Measurements from ENCODE around the gene E2F2. TPM values are rescaled to one million over a fixed set of nuclear protein-coding genes. Genes with fewer than 3 reads are reported as not detected.
A peak's percentile ranks its signal among the peaks of the same experiment; 100 is the strongest.
"Not testable (repeated sequence)": the region's sequence is repeated elsewhere in the genome, so short reads cannot be mapped to it uniquely, and the experiment has no call there.

Gene E2F2
- polyA plus RNA-seq, 4 donors: 4.2 to 6.1 (median 5.0) TPM

GRCh38 chr1:23492776-23493175, 38.3 kb downstream of the E2F2 start:
- DNase-seq (ENCODE audit: low read depth in 4 of 4, low spot score in 2 of 4): not testable (repeated sequence)

- no peak for DNase-seq (ENCODE audit: low read depth in 4 of 4, low spot score in 2 of 4)
Observed at GRCh38 chr1:23492132-23492720, 38.8 kb downstream of the E2F2 start.

DNA sequence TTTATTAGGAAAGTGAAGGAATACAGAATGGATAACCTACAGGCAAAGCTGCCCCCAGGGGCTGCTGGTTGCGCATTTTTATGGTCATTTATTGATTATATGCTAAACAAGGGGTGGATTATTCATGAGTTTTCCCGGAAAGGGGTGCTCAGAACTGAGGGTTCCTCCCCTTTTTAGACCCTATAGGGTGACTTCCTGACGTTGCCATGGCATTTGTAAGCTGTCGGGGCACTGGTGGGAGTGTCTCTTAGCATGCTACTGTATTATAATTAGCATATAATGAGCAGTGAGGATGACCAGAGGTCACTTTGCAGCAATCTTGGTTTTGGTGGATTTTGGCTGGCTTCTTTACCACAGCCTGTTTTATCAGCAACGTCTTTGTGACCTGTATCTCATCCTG, 41.2 kb downstream of the E2F2 start:
- no peak for DNase-seq (ENCODE audit: low read depth in 4 of 4, low spot score in 2 of 4)

DNA sequence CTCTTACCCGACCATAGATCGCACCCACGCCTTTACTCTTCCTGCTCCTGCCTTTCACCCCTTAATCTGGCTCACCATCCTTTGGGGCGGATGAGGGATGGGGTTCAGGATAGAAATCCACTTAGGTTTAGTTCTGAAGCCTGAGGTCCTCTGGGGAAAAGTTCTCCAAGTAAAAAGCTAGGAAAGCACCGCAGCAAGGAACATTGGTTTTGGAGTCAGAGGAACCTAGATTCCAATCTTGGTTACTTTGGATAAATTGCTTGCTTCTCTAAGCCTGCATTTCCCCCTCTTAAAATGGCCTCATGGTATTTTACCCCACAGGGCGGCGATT, 46.1 kb downstream of the E2F2 start:
- no peak for DNase-seq (ENCODE audit: low read depth in 4 of 4, low spot score in 2 of 4)

DNA sequence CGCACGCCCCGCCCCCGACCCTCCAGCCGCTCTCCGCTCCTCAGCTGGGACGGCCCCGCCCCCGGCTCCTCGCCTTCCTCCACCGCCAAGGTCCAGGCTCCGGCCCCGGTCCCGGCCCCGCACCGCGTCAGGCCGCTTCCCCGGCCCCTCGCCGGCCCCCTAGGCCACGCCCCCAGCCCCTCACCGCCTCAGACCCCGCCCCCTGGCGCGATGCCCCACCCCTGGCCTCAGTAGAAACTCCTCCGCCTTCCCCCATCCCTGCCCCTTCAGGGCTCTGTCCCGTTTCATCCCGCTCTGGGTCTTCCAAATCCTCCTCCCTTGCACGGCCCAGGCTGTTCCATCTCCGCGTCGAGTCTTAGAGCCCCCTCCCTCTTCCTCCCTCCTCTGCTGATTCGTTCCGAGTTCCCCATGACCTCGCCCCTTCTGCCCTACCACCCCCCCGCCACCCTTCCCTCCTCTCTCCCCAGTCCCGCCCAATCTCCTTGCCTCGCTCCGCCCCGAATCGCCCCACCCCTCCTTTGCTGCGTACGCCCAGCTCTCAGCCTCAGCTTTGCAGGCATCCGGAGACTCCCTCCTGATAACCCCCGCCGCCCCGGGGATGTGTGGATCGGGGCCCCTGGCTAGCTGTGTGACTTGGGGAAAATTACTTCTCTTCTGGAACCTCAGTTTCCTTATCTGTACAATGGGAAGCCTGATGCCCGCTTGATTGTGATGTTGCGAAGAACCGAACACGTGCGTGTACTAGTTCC, 46.6 kb downstream of the E2F2 start:
- DNase-seq (ENCODE audit: low read depth in 4 of 4, low spot score in 2 of 4): peak; percentile 79 to 84 (median 82)

- DNase-seq (ENCODE audit: low read depth in 4 of 4, low spot score in 2 of 4): peak in 3 of 4 donors; percentile 15 to 23 (median 16)
Observed at GRCh38 chr1:23483321-23484252, 47.4 kb downstream of the E2F2 start, which contains the start of gene ASAP3. Gene ASAP3 (minus strand): TSS chr1:23484179. CDS start chr1:23484133, 46 bp downstream.

DNA sequence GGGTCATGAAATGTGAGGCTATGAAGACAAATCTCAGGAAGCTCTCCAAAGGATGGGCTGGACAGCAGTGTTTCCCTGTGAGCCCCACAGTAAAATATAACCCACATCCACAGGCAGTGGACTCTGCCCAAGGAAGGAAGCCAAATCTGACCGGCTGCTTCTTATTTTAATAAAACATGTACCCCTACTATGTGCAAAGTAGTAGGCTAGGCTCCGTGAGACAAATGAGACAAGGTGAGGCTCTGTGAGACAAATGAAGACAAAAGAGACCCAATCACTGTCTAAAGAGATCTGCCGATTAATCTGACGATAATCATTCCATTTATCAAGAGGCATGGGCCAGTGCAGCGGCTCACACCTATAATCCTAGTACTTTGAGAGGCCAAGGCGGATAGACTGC, 49.1 kb downstream of the E2F2 start:
- no peak for DNase-seq (ENCODE audit: low read depth in 4 of 4, low spot score in 2 of 4)

DNA sequence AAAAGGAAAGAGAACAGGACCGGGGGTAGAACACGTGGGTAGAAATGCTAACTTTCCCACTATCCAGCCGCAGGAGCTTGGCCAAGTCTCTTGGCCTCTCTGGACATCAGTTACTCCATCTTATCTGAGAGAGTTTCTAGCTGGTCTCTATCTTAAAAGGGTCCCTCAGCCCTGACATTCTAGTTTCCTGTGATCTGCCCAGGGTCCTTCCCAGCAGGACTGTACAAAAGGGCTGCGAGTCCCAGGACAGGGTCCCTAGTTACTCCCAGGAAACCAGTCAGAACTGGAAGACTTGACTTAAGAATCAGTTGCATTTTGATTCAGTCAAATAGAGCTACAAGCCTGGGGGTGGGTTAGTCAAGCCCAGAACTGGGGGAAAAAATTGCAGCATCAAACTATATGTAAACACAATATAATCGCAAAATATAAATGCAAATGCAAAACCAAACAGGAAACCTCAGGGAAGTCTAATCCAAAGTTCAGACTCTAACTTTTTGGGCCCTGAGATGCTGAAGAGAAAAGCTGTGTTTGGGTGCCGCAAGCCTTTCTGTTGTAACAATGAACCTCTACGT, 49.9 kb downstream of the E2F2 start:
- no peak for DNase-seq (ENCODE audit: low read depth in 4 of 4, low spot score in 2 of 4)

GRCh38 chr1:23480187-23481025, 50.6 kb downstream of the E2F2 start:
- DNase-seq (ENCODE audit: low read depth in 4 of 4, low spot score in 2 of 4): no peak

DNA sequence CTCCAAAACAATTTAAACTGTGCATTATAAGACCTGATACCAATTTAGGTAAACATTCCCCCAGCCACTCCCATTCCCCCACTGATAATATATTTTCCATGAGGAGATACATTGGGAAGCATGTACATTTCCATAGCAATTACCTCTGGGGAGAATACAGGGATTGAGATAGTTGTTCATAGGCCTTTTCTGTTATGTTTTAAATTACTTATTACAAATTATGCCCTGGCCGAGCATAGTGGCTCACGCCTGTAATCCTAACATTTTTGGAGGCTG, 51.4 kb downstream of the E2F2 start:
- no peak for DNase-seq (ENCODE audit: low read depth in 4 of 4, low spot score in 2 of 4)

DNA sequence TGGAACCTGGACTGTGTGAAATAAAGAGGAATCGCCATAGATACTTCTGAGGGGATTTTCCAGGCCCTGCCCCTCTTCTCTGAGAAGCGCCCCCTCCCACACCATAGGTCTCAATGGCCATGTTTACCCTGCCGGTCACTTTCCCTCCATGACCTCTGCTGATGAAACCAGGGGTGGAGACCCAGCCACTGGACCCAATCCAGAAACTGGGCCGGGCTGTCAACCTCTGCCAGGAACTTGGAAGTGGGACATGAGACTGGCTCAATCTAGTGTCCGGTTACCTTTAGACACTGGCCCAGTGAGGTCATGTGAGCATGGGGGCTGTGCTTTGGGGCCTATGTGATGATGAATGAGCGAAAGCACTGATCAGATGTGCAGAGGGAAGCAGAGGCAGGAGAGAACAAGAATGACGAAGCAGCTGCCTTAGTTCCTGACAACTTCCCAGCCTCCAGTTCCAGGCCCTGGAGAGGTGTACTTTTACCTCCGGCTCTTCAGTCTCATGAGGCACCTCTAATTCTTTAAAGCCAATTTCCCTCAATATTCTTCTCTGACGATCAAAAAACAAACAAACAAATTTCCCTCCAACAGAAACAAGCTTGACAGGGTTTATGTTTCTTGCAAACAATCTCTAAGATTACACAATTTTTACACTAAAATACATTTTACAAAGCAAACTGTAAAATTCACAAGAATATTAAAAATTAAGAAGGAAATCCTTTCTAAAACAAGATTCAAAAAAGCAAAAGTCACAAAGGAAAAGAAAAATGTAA, 52.0 kb downstream of the E2F2 start:
- DNase-seq (ENCODE audit: low read depth in 4 of 4, low spot score in 2 of 4): peak in 1 of 4 donors; percentile 14

GRCh38 chr1:23477359-23478144, 53.5 kb downstream of the E2F2 start:
- DNase-seq (ENCODE audit: low read depth in 4 of 4, low spot score in 2 of 4): no peak

GRCh38 chr1:23475641-23476040, 55.4 kb downstream of the E2F2 start:
- no peak for DNase-seq (ENCODE audit: low read depth in 4 of 4, low spot score in 2 of 4)

GRCh38 chr1:23475134-23475628, 55.9 kb downstream of the E2F2 start:
- no peak for DNase-seq (ENCODE audit: low read depth in 4 of 4, low spot score in 2 of 4)

- no peak for DNase-seq (ENCODE audit: low read depth in 4 of 4, low spot score in 2 of 4)
Observed at GRCh38 chr1:23473037-23473800, 57.8 kb downstream of the E2F2 start.

GRCh38 chr1:23472351-23473036, 58.5 kb downstream of the E2F2 start:
- DNase-seq (ENCODE audit: low read depth in 4 of 4, low spot score in 2 of 4): no peak

DNA sequence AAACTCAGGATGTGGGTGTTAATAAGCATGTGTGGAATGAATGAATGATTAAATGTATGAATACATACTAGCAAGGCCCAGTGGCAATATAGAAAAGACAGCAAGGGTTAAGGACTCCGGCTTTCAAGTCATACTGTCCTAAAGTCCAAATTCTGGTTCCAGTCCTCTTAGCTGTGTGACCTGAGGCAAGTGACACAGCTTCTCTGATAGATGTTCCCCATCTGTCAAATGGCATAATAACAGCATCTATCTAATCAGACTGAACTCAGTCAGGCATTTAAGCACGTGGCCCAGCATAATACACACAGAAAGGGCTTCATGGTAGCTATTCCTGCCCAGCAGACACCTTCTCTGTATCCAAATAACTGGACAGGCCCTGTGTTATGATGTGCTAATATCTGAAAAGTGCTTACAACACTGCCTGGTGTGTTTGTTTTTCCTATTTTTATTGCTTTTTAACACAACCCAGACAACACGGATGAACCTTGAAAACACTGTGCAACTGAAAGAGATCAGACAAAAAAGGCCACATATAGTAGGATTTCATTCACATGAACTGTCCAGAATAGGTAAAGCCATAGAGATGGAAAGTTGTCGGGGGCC, 59.5 kb downstream of the E2F2 start:
- DNase-seq (ENCODE audit: low read depth in 4 of 4, low spot score in 2 of 4): no peak

All from left renal cortex interstitium (tissue), 4 donors.